Measurements from ENCODE around the gene PWP1.

DNA sequence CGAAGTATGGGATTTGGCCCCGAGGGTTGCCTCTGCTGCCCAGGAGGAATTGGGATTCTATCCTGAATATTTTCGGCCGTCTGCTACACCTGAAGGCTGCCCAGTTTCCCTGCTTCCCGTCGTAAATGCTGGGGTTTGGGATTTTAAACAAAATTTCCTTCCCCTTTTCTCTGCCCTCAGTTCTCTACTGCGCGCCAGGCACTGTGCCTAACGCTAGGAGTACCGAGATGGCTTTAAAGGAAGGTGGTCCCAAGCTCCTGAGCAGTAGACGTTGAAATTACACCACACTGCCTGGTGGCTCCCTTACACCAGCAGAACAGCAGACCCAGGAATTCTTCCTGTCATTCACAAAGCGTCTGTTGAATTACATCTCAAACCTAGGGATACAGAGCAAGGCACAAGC is 75.9 kb downstream of the PWP1 start:
- no peak for TF ChIP-seq SNAI2 (CRISPR knock-in tag; IDR thresholded peaks at IDR 0.05)
- TF ChIP-seq OSR1 (CRISPR knock-in tag; IDR thresholded peaks at IDR 0.05), result no peak
- TF ChIP-seq, protein P1, sequence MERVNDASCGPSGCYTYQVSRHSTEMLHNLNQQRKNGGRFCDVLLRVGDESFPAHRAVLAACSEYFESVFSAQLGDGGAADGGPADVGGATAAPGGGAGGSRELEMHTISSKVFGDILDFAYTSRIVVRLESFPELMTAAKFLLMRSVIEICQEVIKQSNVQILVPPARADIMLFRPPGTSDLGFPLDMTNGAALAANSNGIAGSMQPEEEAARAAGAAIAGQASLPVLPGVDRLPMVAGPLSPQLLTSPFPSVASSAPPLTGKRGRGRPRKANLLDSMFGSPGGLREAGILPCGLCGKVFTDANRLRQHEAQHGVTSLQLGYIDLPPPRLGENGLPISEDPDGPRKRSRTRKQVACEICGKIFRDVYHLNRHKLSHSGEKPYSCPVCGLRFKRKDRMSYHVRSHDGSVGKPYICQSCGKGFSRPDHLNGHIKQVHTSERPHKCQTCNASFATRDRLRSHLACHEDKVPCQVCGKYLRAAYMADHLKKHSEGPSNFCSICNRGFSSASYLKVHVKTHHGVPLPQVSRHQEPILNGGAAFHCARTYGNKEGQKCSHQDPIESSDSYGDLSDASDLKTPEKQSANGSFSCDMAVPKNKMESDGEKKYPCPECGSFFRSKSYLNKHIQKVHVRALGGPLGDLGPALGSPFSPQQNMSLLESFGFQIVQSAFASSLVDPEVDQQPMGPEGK (CRISPR knock-in tag; IDR thresholded peaks at IDR 0.05; ENCODE audit: borderline replicate concordance), result no peak
- TF ChIP-seq ZFP3 (CRISPR knock-in tag; IDR thresholded peaks at IDR 0.05), result no peak
- TF ChIP-seq ESRRG (CRISPR knock-in tag; IDR thresholded peaks at IDR 0.05), result no peak
- TF ChIP-seq, protein P2, sequence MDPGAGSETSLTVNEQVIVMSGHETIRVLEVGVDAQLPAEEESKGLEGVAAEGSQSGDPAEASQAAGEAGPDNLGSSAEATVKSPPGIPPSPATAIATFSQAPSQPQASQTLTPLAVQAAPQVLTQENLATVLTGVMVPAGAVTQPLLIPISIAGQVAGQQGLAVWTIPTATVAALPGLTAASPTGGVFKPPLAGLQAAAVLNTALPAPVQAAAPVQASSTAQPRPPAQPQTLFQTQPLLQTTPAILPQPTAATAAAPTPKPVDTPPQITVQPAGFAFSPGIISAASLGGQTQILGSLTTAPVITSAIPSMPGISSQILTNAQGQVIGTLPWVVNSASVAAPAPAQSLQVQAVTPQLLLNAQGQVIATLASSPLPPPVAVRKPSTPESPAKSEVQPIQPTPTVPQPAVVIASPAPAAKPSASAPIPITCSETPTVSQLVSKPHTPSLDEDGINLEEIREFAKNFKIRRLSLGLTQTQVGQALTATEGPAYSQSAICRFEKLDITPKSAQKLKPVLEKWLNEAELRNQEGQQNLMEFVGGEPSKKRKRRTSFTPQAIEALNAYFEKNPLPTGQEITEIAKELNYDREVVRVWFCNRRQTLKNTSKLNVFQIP (CRISPR knock-in tag; IDR thresholded peaks at IDR 0.05; ENCODE audit: borderline replicate concordance, low read depth), result no peak
- no peak for TF ChIP-seq RARB (CRISPR knock-in tag; IDR thresholded peaks at IDR 0.05)
- TF ChIP-seq PPARA (CRISPR knock-in tag; IDR thresholded peaks at IDR 0.05; ENCODE audit: borderline replicate concordance), result no peak
- no peak for TF ChIP-seq ZNF565 (CRISPR knock-in tag; conservative IDR thresholded peaks at IDR 0.05; ENCODE audit: low read depth)
- TF ChIP-seq, protein P3, sequence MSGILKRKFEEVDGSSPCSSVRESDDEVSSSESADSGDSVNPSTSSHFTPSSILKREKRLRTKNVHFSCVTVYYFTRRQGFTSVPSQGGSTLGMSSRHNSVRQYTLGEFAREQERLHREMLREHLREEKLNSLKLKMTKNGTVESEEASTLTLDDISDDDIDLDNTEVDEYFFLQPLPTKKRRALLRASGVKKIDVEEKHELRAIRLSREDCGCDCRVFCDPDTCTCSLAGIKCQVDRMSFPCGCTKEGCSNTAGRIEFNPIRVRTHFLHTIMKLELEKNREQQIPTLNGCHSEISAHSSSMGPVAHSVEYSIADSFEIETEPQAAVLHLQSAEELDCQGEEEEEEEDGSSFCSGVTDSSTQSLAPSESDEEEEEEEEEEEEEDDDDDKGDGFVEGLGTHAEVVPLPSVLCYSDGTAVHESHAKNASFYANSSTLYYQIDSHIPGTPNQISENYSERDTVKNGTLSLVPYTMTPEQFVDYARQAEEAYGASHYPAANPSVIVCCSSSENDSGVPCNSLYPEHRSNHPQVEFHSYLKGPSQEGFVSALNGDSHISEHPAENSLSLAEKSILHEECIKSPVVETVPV (CRISPR knock-in tag; IDR thresholded peaks at IDR 0.05), result no peak
